GM21529 (cell line): Measurements from ENCODE around the gene LIPF.
"Not testable (repeated sequence)": the region's sequence is repeated elsewhere in the genome, so short reads cannot be mapped to it uniquely, and the experiment has no call there.

Source experiments
- ATAC-seq: cut with Tn5 transposase; IDR thresholded peaks from one replicate; pipeline ENCODE4 v1.9.1; 2021; ENCODE audit not compliant: unreplicated experiment

The LIPF gene

DNA sequence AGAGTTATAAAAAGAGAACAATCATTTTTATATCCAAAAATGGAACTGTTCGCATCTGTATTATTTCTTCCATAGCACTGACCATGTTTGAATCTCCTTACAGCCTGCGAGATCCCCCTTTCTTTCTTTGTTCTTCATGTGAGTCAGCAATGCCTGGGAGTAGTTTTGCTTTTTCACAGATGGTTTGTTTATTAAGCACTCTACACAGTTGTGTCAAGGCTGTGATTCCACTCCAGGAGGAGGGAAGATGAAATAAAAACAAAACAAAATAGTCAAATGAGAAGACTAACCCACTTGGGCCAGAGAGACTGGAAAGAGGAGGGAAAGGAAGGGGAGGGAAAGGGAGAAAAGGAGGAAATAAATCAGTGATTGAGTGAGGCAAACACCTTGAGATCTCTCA, 7.8 kb downstream of the LIPF start:
- no peak for ATAC-seq

DNA sequence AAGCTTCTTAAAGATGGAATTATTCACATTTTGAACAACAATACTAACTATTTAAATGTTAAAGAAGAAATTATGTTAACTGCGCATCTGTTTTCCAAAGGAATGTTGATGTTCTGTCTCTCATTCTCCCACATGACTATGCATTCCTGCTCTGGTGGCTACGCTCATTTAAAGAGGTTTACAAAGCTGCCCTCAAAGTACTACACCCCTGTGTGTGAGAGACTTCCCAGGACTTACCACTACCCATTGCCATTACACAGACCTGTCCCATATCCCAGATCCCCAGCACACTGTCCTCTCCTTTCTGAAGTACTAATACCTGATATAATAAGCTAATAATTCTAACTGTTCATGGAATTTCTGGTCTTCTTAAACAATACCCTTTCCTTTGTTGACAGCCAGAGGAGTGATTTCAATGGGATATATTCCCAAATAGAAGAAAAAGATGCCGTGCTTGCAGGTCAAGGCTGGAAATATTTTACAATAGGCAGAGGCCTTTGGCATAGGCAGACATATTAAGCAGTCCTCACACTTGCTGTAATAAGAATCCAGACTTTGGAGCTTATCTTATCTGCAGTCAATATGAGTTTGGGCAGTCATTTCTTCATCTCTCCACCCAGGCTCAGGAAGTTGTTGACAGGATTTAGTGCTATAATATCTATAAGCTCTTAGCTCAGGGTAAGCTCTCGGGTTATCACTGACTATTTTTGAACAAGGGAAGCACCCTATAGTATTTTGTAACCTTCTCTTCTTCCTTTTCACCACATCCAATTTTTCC, 12.2 kb downstream of the LIPF start:
- no peak for ATAC-seq

DNA sequence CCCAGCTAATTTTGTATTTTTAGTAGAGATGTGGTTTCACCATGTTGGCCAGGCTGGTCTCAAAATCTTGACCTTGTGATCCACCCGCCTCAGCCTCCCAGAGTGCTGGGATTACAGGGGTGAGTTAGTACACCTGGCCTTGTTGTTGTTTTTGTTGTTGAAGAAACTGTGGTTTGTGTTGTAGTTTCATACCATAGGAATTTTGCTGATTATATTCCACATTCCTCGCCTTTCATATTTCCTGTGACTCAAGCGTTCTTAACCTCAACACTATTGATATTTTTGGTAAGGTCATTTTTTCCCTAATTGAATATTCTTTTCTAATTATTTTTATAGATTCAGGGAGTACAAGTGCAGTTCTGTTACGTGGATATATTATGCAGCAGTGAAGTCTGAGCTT, 16.7 kb downstream of the LIPF start:
- no peak for ATAC-seq

DNA sequence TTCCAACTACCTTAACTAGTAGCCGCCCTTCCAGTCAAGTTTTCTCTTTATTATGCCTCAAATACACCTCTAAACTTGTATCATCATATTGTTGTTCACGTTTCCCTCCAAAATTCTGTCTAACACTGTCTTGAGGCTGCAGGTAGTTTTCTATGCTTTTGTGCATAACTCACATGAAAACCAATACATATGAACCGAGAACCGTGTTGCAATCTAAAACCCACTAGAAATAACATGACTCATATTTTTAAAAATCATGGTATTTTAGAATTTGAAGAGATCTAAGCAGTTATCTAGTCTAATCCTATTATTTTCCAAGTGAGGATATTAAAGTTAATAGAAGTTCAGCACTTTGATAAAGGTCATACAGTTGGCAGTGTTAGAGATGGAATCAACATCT, 18.2 kb downstream of the LIPF start:
- ATAC-seq: no peak

DNA sequence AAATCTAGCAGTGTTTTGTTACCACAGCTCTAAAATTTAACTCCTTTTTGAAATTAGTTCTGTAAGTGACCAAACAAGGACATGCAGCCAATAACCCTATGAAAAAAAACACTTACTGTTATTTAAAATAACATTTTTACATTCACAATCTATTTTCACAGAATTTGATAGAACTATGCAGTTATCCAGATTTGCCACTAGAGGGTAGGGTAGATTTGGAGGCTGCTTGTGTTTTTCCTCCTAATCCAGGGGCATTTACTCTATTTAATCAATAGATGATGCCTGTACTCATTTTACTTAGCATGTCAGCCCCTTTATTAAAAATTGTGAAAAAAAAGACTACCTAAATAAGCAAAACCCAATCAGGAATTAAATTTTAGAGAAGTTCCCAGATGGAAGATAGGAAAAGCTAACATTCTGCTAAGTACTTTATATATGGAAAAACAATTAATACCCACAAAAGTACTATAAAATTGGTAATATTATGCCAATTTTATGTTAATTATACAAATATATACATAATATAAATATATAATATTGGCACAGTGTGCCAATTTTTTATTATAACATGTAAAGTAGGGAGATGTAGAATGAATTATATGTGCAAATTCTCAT, 23.7 kb downstream of the LIPF start:
- ATAC-seq: no peak

DNA sequence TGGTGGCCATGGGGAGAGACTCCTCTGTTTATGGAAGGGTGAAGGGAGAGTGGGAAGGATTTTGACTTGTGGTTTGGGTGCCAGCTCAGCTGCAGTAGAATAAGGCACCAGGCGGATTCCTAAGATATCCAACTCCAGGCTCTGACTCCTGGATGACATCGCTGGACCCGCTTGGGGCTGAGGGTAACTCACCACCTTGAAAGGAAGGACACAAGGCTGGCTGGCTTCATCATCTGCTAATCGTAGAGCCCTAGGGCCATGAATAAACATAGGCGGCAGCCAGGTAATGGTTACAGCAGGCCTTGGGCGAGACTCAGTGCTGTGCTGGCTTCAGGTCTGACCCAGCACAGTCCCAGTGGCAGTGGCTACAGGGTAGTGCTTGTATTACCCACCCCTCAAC, 25.1 kb downstream of the LIPF start:
- no peak for ATAC-seq

DNA sequence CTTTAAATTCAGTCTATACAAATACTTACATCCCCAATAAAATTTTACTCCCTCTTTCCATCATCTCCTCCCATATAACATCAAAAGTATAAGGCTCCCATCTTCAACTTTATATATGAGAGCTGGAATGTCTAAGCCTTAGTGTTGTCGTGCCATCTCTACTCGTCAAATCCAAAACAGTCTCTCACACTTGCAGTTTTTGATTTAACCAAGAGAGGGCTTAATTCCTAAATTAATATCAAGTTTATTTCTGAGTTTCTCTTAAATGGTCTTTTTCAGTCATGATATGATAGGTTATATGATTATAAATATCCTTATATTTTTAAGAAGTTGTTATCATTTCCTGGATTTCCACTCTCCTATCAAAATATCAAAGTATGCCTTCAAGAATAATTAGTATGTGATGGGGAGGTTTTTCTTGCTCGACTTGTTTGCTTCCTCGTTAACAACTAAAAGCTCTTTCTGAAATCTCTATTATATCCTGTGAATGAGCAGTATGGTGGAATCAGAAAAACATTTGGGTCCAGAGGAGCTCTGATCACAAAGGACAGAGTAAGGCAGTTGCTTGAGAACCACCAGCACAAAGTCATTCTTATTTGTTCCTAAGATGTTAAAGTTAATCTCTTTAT, 29.3 kb downstream of the LIPF start:
- no peak for ATAC-seq

DNA sequence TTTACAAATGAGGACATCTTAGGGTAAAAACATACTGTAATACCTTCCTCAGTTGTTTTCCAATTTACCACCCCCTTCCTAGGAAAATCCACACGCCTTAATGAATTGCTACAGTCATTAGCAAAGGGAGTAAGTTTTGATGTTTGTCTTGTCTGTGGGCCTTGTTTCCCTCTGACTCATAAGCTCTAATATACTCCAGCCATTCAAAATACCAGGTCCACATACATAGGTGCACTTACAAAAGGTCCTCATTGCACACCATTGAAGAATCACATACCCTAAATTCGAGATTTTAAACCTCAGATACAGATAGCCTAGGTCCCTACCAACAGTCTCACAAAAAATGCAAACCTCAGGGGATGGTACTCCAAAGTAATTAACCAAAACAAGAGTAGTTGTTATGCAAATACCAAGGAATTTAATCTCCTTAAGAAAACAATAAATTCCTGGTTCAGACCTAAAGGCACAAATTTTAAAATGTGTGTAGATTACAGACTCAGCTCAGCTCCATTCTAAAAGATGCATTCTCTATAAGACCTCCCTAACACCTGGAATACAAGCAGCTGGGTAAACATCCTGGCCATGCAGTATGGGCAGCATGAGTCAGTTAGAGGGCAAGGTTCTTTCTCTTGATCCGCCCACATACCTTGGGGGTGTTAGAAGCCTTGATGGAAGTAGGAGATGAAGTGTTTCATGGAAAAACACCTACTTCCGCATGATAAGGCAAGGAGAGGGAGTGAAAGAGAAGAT, 38.8 kb downstream of the LIPF start:
- no peak for ATAC-seq

DNA sequence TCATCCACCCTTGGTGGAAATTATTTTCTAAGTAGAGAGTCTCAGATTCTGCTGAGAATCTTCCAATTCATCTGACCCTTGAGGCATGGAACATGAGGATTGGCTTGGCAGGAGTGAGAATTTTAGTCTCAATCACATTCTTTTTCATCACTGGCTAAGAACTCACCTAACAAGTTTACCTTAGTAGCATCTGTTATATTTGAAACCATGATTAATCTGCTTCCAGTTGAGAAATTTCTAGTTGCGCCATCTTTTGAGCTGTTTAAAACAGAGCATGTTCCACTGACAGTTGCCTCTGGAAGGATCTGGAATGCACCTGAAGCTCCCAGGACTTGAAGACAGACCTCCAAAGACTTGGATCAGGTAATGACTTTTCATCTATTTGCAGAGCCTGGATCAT, 41.7 kb downstream of the LIPF start, which contains the start of gene LIPK:
Gene LIPK (plus strand): TSS at position 292 of the 400 bp plus-strand sequence. CDS start 18,295 bp downstream, outside the sequence.
- no peak for ATAC-seq

DNA sequence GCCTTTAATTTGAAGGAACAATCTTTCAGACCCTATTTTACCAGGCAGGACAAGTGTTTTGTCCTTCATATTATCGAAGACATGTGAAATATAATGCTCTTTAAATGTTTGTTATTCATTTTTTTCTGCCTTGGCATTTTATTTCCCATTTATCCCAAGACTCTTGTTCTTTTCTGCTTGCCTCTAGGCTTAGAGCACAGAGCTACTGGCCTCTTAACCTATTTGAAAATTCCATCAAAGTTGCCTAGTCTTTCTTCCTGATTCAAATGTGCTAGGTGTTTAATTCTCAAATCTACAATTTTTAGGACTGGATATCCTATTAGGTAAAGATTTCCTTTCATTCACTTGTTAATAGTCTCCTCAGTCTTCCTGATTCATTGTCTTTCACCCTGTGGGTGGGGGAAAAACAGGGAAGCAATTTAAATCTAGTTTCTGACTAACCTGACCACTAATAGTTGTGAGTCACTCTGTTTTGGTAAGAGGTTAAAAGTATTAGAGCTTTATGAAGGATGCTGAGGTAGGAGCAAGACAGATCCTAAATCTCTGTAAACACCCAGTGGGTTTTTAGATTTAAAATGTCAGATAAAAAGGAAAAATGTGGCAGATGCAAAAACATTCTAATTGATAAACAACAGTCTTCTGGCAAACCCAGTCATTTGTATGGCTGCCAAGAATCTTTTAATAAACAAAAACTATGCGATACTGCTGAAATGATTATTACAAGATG, 43.4 kb downstream of the LIPF start:
- ATAC-seq: no peak

DNA sequence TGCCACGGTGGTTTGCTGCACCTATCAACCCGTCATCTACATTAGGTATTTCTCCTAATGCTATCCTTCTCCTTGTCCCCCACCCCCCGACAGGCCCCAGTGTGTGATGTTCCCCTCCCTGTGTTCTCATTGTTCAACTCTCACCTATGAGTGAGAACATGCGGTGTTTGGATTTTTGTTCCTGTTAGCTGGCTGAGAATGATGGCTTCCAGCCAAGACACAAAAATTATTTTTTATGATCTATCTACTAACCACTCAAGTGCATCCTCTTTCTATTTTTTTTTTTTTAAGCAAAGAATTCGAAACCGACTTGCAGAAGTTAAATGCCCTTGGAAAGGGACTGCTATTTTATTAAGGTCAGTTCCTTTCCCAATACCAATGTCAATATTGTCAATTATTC, 45.1 kb downstream of the LIPF start:
- ATAC-seq: not testable (repeated sequence)

DNA sequence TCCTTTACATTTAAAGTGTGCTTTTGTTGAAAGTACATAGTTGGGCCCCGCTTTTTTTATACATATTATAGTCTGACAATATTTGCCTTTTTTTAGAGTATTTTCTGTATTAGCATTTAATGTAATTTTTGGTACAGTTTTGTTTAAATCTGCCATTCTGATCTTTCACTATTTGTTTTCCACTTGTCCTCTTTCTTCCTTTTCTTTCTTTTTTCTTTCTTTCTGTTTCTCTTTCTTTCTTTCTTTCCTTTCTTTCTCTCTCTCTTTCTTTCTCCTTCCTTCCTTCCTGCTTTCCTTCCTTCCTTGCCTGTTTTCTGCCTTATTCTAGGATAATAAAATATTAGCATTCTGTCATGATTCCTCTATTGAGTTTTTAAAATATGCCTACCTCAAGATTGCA, 51.3 kb downstream of the LIPF start:
- no peak for ATAC-seq

DNA sequence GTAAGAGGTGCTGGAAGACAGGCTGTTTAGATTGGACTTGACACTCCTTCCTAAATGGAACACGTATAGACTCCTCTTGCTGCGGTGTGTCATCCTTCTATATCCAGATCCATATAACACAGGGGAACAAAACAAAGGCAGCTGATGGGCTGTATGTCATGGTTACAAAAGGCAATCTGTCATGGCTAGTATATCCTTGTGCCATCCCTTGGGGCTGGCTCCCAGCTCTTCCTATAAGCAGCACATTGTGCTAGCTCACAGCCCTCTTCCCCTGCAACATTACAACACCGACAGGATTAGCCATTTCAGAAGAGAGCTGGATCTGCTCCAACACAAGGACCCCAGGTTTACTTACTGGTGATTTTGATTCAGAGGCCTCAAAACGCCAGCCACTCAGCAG, 57.1 kb downstream of the LIPF start:
- ATAC-seq: no peak

DNA sequence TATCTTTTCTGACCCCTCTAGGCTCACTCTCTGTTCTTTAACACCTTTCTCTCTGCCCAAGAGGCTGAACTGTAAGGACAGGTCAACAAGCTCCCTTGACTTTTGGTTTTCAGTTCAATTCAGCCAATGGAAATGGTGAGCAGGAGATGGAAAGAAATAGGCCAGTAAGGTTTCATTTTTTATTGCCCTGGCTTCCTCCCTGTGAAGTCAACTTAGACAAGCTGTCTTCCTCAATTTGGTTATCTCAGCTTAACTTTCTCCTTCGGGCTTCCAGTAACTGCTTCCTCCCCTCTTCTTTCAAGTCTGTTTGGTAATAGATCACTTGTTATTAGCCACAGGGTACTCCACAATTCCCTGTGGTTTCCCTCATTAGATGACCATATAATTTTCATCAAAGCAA, 61.6 kb downstream of the LIPF start:
- no peak for ATAC-seq

DNA sequence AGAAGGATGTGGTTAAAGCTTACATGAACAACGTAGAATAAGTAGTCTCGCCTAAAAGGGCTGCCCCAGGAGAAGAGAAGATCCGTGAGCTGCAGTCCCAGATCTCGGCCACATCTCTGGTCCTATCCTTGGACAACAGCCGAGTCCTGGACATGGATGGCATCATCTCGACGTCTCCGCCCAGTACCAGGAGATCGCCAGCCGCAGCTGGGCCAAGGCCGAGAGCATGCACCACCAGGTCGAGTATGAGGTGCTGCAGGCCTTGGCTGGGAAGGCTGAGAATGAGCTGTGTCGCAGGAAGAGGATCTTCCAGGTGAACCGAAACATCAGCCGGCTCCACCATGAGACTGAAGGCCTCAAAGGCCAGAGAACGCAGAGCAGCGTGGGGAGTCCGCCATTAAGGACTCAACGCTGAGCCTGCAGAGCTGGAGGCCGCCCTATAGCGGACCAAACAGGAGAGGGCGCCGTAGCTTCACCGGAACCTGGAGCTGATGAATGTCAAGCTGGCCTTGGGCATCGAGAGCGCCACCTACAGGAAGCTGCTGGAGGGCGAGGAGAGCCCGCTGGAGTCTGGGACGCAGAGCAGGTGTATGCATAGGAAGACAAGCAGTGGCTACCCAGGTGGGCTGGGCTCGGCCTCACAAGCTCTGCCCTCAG, 64.0 kb downstream of the LIPF start:
- ATAC-seq: no peak
